Cardiac fibroblast (primary cell): ENCODE measurements around the gene MTR.
A peak's percentile ranks its signal among the peaks of the same experiment; 100 is the strongest.

Experiments used
- DNase-seq, 2 donors: peaks; one replicate each; pipeline versions ENCODE4 v3.0.0 to v3.0.0-alpha.2; 2010; ENCODE audit warnings: low read depth in 2 of 2
- H3K4me3 ChIP-seq, 2 donors: replicated peaks in 1 of 2; 1 replicate in 1 of 2; 2 replicates in 1 of 2; pipeline ENCODE4 v1.5.1; 2011; ENCODE audit warnings: low read depth in 2 of 2, low read length in 2 of 2, mild to moderate bottlenecking in 2 of 2, moderate library complexity in 1 of 2
- CTCF ChIP-seq: IDR thresholded peaks from one replicate; pipeline ENCODE4 v1.5.1; 2011; ENCODE audit warnings: low read depth, mild to moderate bottlenecking, low read length, inconsistent platforms

MTR gene

GRCh38 chr1:236860101-236860500 lies 65.0 kb downstream of the MTR start:
- TF ChIP-seq CTCF: no peak
- DNase-seq: peak in 1 of 2 donors; percentile 51
- no peak overlapping the region for H3K4me3 ChIP-seq

GRCh38 chr1:236860674-236861073 lies 65.6 kb downstream of the MTR start:
- DNase-seq: no peak
- no peak overlapping the region for H3K4me3 ChIP-seq
- TF ChIP-seq CTCF: no peak

DNA sequence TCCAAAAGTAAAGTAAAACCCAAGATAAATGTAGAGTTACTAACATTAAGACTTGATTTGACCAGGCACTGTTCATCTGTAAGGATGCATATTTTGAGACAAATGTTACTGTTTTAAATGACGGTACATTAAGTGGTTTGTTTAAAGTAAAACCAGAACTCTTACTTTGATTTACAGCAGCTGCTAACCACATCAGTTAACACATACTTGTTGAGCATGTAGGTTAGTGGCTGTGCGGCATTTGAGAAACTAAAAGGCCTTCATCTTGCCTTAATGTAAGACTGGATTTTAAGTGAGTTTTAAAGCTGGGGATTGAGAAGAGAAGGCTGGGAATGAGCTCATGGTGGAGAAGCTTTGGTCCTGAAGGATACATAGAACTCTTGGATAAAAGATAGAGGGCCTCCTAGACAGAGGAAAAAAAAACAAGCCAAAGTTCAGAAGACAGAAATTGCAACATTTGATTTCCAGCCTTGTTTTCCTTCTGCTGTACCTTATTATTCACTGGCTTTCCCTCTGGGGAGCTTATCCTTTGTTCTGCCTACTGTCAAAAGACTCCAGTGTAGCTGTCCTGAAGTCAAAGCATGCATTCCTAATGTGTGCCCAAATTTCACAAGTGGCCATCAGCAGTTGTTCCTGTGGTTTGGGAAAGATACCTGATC lies 66.6 kb downstream of the MTR start:
- peak; percentile 18 to 39 for DNase-seq
- no peak for TF ChIP-seq CTCF
- no peak overlapping the region for H3K4me3 ChIP-seq

DNA sequence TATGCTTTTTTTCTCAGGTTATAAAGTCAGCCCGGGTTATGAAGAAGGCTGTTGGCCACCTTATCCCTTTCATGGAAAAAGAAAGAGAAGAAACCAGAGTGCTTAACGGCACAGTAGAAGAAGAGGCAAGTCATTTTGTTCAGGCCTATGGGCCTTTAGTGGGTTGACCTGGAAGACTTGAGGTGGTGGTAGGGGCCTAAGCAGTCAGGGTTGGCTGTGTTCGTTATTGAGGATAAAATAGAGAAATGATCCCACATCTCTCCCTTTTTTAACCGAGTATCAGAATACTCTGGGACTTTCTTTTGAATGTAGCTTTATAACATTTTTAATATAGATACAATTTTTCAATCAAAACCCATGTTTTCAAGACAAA lies 67.1 kb downstream of the MTR start:
- TF ChIP-seq CTCF: no peak
- H3K4me3 ChIP-seq: no peak overlapping the region
- no peak for DNase-seq

DNA sequence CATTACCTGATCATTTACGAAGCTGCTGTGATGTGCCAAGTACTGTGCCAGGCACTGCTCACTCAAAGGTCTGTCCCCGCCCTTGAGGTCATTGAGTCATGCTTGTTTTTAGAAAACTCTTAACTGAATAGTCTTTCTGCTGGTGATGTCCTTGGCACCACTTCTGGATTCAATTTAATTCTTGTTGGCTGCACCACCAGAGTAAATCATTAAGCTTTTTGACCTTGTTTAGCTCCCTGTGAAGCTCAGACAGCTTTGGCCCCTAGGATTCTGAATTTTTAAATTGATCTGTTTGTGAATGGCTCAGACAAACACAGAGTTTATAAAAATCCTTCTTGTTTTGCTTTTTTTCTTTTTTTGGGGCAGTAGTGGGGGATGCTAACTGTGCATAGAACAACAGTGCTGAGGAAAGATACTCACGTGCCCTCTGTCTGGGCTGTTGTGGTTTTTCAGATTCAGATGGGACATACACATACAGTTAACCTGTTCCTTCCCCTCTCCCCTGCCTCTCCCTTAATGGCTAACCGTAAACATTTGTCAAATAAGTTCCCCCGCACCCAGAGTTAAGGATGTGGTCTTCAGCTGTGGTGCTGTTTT lies 67.6 kb downstream of the MTR start:
- TF ChIP-seq CTCF: no peak
- DNase-seq: peak in 1 of 2 donors; percentile 7
- H3K4me3 ChIP-seq: no peak overlapping the region

GRCh38 chr1:236864211-236864610 lies 69.1 kb downstream of the MTR start:
- TF ChIP-seq CTCF: no peak
- no peak for DNase-seq
- H3K4me3 ChIP-seq: no peak overlapping the region
